WI38 (cell line): ENCODE data around the gene C20orf141.
"Not testable (repeated sequence)": the region's sequence is repeated elsewhere in the genome, so short reads cannot be mapped to it uniquely, and the experiment has no call there.

Source experiments
- H3K4me3 ChIP-seq: 2 replicates; pipeline ENCODE4 v1.5.1; 2011; ENCODE audit warnings: low read depth, mild to moderate bottlenecking, control low read depth, low read length
- CTCF ChIP-seq: IDR thresholded peaks from 2 replicates; pipeline ENCODE4 v1.5.1; 2012; ENCODE audit warnings: low read depth, mild to moderate bottlenecking, control low read depth, low read length

C20orf141 gene

GRCh38 chr20:2807019-2807418 lies 7.8 kb upstream of the C20orf141 start:
- H3K4me3 ChIP-seq = no peak overlapping the region
- no peak for TF ChIP-seq CTCF

GRCh38 chr20:2807929-2808328 lies 6.9 kb upstream of the C20orf141 start:
- H3K4me3 ChIP-seq = not testable (repeated sequence)

GRCh38 chr20:2809690-2810089 lies 5.1 kb upstream of the C20orf141 start:
- TF ChIP-seq CTCF = no peak
- no peak overlapping the region for H3K4me3 ChIP-seq

GRCh38 chr20:2812189-2812588 lies 2.6 kb upstream of the C20orf141 start:
- TF ChIP-seq CTCF = no peak
- H3K4me3 ChIP-seq = no peak overlapping the region

GRCh38 chr20:2814076-2814475 lies 711 bp upstream of the C20orf141 start:
- no peak for TF ChIP-seq CTCF

GRCh38 chr20:2815242-2815900 lies 584 bp downstream of the C20orf141 start:
- no peak for TF ChIP-seq CTCF
- H3K4me3 ChIP-seq = no peak overlapping the region

More at GRCh38 chr20:2814076-2814475, 711 bp upstream of the C20orf141 start:
- no peak overlapping the region for H3K4me3 ChIP-seq

GRCh38 chr20:2816030-2816582 lies 1.3 kb downstream of the C20orf141 start, which contains the start of gene TMEM239:
TSS of gene TMEM239 (plus strand) at chr20:2816364. CDS start at chr20:2816555, 191 bp downstream.
- no peak within 1 kb of the TSS for H3K4me3 ChIP-seq
- no peak for TF ChIP-seq CTCF
